Measurements from ENCODE around the gene CCSER1.

DNA sequence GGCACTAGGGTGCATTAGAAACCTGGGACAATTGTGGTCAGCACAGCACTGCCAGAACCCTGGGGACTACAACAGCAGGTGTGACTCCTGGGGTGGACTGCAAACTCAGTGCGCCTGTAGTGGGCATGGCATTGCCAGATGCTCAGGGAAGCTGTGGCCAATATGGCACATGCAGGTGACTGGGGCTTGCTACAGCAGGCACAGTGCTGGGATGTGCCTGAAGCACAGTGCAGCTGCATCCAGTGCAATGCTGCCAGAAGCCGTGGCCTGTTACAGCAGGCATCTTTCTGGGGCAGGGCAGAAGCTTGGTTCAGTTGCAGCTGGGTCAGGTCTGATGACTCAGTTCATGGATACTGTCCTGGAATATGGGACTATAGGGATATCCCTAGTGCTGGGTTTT lies 445.8 kb downstream of the CCSER1 start:
- no peak for TF ChIP-seq CTCF (IDR thresholded peaks at IDR 0.05; ENCODE audit: low read depth, low read length, poor library complexity, severe bottlenecking)
- no peak for TF ChIP-seq EZH2phosphoT487 (IDR thresholded peaks at IDR 0.05; ENCODE audit: borderline replicate concordance, low read length)
